IPS-15b (cell line): ENCODE measurements around the gene GNL2.
"Not testable (repeated sequence)": the region's sequence is repeated elsewhere in the genome, so short reads cannot be mapped to it uniquely, and the experiment has no call there.

Source experiments
- H3K27me3 ChIP-seq: one replicate; pipeline ENCODE4 v1.6.1; 2013; ENCODE audit warnings: low read length; ENCODE audit not compliant: control insufficient read depth, insufficient read depth
- H3K36me3 ChIP-seq: one replicate; pipeline ENCODE4 v1.6.1; 2013; ENCODE audit warnings: low read length; ENCODE audit not compliant: control insufficient read depth, insufficient read depth
- H3K4me1 ChIP-seq: one replicate; pipeline ENCODE4 v1.6.1; 2013; ENCODE audit warnings: mild to moderate bottlenecking, low read length; ENCODE audit not compliant: control insufficient read depth, insufficient read depth
- H3K4me3 ChIP-seq: one replicate; pipeline ENCODE4 v1.5.1; 2013; ENCODE audit warnings: low read depth, low read length
- H3K9ac ChIP-seq: one replicate; pipeline ENCODE4 v1.6.1; 2013; ENCODE audit warnings: low read depth, mild to moderate bottlenecking, low read length
- H3K9me3 ChIP-seq: one replicate; pipeline ENCODE4 v1.6.1; 2013; ENCODE audit warnings: mild to moderate bottlenecking, low read length; ENCODE audit not compliant: control insufficient read depth, insufficient read depth

GNL2 gene

DNA sequence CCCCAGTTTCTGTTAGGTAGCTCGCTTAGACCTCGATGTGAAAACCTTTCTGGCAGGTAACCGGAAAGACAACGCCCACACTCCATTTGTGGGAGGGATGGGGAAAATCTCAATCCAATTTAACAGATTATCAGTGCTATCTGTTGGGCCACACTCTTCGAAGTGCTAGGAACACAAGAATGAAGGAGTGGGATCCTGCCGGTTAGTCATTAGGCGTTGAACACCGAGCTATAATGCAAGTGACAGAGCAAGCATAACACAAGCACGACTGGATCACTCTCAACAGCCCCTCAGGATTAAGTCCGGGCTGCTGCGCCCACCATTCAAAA is 42.2 kb downstream of the GNL2 start:
- H3K4me3 ChIP-seq = peak overlapping the region; percentile 93
- peak overlapping the region; percentile 77 for H3K9ac ChIP-seq
- no peaks in the 10 kb centered on the region for H3K9me3 ChIP-seq
- H3K27me3 ChIP-seq = no peaks in the 10 kb centered on the region
- no peaks in the 10 kb centered on the region for H3K36me3 ChIP-seq
- H3K4me1 ChIP-seq = peaks cover 6% of the 10 kb centered on the region

DNA sequence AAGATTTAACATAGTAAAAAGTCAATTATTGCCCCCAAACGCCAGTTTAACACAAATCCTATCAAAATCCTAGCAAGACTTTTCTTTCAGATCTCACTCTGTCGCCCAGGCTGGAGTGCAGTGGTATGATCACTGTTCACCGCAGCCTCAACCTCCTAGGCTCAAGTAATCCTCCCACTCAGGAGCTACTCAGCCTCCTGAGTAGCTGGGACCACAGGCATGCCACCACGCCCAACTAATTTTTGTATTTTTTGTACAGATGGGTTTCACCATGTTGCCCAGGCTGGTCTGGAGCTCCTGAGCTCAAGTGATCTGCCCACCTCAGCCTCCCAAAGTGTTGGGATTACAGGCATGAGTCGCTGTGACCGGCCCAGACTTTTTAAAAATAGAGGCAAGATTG is 46.4 kb downstream of the GNL2 start:
- no peaks in the 10 kb centered on the region for H3K27me3 ChIP-seq
- peaks cover 3% of the 10 kb centered on the region for H3K4me1 ChIP-seq
- no peaks in the 10 kb centered on the region for H3K9me3 ChIP-seq
- no peak overlapping the region for H3K4me3 ChIP-seq
- peaks cover 6% of the 10 kb centered on the region for H3K36me3 ChIP-seq
- no peak overlapping the region for H3K9ac ChIP-seq

DNA sequence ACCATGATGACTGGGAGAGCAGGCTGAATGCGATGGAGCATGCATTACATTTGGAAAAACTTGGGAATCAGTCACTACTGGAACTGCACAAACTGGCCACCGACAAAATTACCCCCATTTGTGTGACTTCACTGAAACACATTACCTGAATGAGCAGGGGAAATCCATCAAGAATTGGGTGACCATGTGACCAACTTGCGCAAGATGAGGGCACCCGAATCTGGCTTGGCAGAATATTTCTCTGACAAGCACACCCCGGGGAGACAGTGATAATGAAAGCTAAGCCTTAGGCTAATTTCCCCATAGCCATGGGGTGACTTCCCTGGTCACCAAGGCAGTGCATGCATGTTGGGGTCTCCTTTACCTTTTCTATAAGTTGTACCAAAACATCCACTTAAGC is 50.7 kb downstream of the GNL2 start:
- Histone ChIP-seq H3K4me3 (no peak overlapping the region), H3K4me1 (no peaks in the 10 kb centered on the region), H3K9ac (no peak overlapping the region), H3K27me3 (no peaks in the 10 kb centered on the region), H3K9me3 (no peaks in the 10 kb centered on the region), H3K36me3 (peaks cover 6% of the 10 kb centered on the region)

DNA sequence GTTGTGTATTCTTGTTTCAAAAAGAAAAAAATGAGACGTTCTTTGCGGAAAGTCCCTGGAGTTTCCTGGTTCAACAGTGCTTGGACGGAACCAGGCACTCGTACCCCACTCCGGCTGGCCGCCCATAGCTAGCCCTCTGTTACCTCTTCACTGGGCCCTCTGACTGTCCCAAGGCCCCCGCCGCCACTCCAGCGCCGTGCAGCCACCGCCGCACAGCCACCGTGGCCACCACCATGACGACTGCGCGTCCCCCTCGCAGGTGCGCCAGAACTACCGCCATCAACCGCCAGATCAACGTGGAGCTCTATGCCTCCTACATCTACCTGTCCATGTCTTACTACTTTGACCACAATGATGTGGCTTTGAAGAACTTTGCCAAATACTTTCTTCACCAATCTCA is 51.2 kb downstream of the GNL2 start:
- Histone ChIP-seq H3K36me3 (peaks cover 7% of the 10 kb centered on the region), H3K4me3 (no peak overlapping the region), H3K9me3 (no peaks in the 10 kb centered on the region), H3K4me1 (no peaks in the 10 kb centered on the region), H3K9ac (no peak overlapping the region), H3K27me3 (no peaks in the 10 kb centered on the region)

DNA sequence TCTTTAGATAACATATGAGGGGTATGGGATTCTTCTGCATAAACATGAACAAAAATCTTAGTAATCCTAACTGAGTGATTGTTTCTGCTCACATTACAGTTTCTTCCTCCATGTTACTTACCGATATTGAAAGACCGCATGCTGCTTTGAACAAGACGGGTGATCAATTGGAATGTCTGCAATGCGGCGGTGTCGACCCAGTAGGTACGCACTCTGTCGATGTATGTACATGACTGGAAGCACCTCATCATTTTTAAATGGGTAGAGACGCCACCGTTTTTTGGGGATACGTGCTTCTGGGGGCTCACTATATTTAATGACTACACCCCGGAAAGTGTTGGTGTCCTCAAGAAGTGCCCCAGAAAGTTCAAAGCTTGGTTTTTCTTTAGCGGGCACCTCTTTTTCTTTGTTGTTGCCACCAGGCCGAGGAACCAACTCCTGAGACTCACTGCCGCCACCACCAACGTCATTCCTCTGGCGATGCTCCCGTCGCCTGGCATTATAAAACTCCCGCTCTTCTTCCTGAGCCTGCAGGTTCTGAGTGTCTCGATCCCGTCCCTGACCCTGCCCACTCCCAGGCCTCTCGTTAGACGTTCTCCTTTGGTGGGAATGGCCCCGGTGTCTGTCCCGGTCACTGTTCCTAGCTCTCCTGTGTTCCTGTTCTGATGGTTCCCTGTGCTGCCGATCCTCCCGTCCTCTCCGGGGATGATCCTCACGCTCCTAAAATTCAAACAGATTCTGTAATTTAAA is 55.5 kb downstream of the GNL2 start:
- Histone ChIP-seq H3K36me3 (peaks cover 23% of the 10 kb centered on the region), H3K4me3 (no peak overlapping the region), H3K4me1 (no peaks in the 10 kb centered on the region), H3K9me3 (no peaks in the 10 kb centered on the region), H3K27me3 (no peaks in the 10 kb centered on the region), H3K9ac (no peak overlapping the region)

DNA sequence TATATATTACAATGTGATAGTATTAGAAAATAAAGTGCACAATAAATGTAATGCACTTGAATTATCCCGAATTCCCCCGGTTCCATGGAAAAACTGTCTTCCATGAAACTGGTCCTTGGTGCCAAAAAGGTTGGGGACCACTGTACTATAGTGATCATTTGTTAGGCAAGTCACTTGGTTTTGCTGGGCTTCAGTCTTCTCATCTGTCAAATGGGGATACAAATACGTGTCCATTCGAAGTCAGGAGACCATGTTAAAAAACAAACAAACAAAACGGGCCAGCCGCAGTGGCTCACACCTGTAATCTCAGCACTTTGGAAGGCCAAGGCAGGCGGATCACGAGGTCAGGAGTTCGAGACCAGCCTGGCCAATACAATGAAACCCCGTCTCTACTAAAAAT is 56.6 kb downstream of the GNL2 start:
- H3K9me3 ChIP-seq, H3K4me3 ChIP-seq, H3K9ac ChIP-seq, H3K4me1 ChIP-seq, H3K27me3 ChIP-seq: not testable (repeated sequence)
- peaks cover 20% of the 10 kb centered on the region for H3K36me3 ChIP-seq

DNA sequence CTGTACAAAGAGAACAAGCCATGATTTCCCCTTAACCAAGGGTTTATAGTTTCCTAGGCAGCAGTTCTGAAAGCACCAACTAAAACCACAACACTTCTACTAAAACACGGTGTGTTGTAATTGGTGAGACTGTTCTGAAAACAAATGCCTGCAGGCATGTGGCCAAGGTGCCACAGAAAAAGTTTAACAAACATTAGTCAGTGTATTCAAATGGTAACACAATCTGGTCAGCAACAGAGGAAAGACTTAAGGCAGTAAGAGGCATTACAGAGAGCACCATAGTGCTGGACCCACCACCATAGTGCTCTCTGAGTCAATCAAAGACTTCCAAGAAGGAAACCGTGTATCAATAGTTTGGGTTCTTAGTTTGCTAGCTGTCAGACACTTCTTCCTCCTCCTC is 58.4 kb downstream of the GNL2 start:
- H3K4me3 ChIP-seq = no peak overlapping the region
- no peaks in the 10 kb centered on the region for H3K4me1 ChIP-seq
- H3K9me3 ChIP-seq = no peaks in the 10 kb centered on the region
- no peak overlapping the region for H3K9ac ChIP-seq
- H3K27me3 ChIP-seq = no peaks in the 10 kb centered on the region
- H3K36me3 ChIP-seq = peaks cover 20% of the 10 kb centered on the region

DNA sequence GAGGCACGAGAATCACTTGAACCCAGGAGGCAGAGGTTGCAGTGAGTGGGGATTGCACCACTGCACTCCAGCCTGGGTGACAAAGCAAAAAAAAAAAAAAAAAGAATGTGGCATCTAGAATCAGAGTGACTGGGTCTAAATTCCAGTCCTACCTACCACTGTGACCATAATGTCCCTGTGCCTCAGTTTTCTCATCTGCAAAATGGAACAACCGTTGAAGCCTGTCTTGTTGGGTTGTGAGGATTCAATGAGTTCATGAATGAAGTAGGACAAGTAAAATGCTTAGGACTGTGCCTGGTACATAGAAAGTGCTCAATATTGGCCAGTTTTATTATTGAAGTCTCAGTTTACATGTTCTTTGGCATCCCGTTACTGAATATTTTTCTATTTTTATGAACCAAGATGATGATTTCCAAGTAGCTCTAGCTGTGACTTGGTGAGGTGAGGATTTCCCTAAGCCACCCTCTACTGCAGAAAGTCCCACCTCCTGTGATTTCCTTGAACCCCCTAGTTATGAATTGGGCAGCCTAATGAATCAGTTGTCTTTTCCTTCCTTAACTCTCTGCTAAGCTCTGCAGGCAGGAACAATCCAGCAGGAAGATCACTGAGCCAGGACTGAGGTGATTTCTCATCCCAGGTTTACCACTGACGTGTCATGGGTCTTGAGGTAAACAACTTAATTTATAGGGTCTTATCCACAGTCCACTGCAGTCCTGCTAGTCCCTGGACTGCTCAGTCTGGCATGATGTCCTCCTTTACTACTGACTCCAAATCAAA is 62.2 kb downstream of the GNL2 start:
- Histone ChIP-seq H3K9me3 (no peaks in the 10 kb centered on the region), H3K27me3 (no peaks in the 10 kb centered on the region), H3K4me3 (no peak overlapping the region), H3K36me3 (peaks cover 8% of the 10 kb centered on the region), H3K9ac (no peak overlapping the region), H3K4me1 (no peaks in the 10 kb centered on the region)

DNA sequence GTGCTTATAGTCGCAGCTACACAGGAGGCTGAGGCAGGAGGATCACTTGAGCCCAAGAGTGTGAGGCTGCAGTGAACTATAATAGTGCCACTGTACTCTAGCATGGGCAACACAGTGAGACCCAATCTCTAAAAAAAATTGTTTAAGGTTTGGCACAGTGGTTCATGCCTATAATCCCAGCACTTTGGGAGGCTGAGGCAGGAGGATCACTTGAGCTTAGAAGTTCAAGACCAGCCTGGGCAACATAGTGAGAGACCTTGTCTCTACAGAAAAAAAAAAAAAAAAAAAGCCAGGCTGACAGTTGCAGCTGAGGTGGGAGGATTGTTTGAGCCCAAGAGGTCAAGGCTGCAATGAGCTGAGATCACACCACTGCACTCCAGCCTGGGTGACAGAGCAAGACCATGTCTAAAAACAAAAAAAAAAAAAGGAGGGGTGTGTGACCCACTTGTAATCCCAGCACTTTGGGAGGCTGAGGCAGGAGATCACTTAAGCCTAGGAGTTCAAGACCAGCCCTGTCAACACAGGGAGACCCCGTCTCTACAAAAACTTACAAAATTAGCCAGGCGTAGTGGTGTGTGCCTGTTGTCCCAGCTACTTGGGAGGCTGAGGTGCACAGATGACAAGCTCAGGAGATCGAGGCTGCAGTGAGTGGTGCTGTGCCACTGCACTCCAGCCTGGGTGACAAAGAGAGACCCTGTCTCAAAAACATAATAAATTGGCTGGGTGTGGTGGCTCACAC is 63.1 kb downstream of the GNL2 start:
- not testable (repeated sequence) for H3K4me3 ChIP-seq, H3K9ac ChIP-seq, H3K9me3 ChIP-seq, H3K36me3 ChIP-seq, H3K4me1 ChIP-seq, H3K27me3 ChIP-seq

DNA sequence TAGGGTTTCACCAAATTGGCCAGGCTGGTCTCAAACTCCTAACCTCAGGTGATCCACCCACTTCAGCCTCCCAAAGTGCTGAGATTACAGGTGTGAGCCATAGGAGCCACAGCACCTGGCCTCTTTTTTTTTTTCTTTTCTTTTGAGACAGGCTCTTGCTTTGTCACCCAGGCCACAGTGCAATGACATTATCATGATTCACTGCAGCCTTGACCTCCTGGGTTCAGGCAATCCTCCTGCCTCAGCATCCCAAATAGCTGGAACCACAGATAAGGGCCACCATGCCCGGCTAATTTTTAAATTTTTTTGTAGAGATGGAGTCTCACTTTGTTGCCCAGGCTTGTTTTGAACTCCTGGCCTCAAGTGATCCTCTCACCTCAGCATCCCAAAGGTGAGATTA is 65.8 kb downstream of the GNL2 start:
- H3K36me3 ChIP-seq, H3K4me3 ChIP-seq, H3K4me1 ChIP-seq, H3K9me3 ChIP-seq, H3K9ac ChIP-seq, H3K27me3 ChIP-seq: not testable (repeated sequence)

DNA sequence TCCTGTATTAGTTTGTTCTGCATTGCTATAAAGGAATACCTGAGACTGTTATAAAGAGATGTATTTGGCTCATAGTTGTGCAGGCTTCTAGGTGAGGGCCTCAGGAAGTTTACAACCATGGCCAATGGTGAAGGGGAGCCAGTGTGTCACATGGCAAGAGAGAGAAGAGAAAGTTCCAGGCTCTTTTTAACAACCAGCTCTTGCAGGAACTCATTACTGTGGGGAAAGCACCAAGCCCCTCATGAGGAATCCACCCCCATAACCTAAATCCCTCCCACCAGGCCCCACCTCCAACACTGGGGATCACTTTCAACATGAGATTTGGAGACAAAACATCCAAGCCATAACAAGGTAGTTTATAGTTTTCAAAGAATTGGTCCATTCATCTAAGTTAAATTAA is 76.1 kb downstream of the GNL2 start:
- Histone ChIP-seq H3K27me3 (peaks cover 6% of the 10 kb centered on the region), H3K4me1 (no peaks in the 10 kb centered on the region), H3K4me3 (no peak overlapping the region), H3K36me3 (no peaks in the 10 kb centered on the region), H3K9ac (no peak overlapping the region), H3K9me3 (no peaks in the 10 kb centered on the region)

DNA sequence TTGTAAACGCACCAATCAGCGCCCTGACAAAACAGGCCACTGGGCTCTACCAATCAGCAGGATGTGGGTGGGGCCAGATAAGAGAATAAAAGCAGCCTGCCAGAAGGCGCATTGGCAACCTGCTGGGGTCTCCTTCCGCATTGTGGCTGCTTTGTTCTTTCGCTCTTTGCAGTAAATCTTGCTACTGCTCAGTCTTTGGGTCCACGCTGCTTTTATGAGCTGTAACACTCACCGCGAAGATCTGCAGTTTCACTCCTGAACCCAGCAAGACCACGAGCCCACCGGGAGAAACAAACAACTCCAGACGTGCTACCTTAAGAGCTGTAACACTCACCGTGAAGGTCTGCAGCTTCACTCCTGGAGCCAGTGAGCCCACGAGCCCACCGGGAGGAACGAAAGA is 76.8 kb downstream of the GNL2 start:
- not testable (repeated sequence) for H3K36me3 ChIP-seq, H3K9ac ChIP-seq, H3K9me3 ChIP-seq, H3K27me3 ChIP-seq, H3K4me1 ChIP-seq, H3K4me3 ChIP-seq
